ENCODE results near the gene NUP210. TPM values are rescaled to one million over a fixed set of nuclear protein-coding genes. Genes with fewer than 3 reads are reported as not detected.

Gene NUP210
- polyA plus RNA-seq, 1 of the 3 experiments (the other 2 are of a cell fraction): 1.8 TPM

GRCh38 chr3:13433912-13434311 is 13.8 kb upstream of the NUP210 start:
- no peaks in the 10 kb centered on the region for H3K9me2 ChIP-seq
- ChIA-PET CTCF (no interaction called here), POLR2A (interaction anchor here (1.3 kb wide), 1 partner anchor 14 kb away, joined by 3 read pairs; the partner anchor contains the start of gene NUP210)
- H4K20me1 ChIP-seq (ENCODE audit: insufficient read depth): no peaks in the 10 kb centered on the region
- TF ChIP-seq NRF1 (IDR thresholded peaks at IDR 0.05; ENCODE audit: low read depth, low read length) (no peak), SIN3A (IDR thresholded peaks at IDR 0.05; ENCODE audit: borderline replicate concordance, low read depth, low read length) (no peak), TAF1 (IDR thresholded peaks at IDR 0.05; ENCODE audit: borderline replicate concordance, low read depth, low read length) (no peak), SMC3 (IDR thresholded peaks at IDR 0.05; ENCODE audit: low read depth, low read length) (no peak), FOXJ3 (CRISPR knock-in tag; IDR thresholded peaks at IDR 0.05) (no peak), RFX5 (IDR thresholded peaks at IDR 0.05; ENCODE audit: low read length) (no peak), MEF2A (IDR thresholded peaks at IDR 0.05; ENCODE audit: borderline replicate concordance, low read depth) (no peak), MXI1 (IDR thresholded peaks at IDR 0.05; ENCODE audit: low read depth, low read length) (no peak), USF1 (IDR thresholded peaks at IDR 0.05; ENCODE audit: borderline replicate concordance, low read depth) (no peak), PBX3 (IDR thresholded peaks at IDR 0.05) (no peak)
- no peak overlapping the region for H3K4me3 ChIP-seq (ENCODE audit: low read depth in 2 of 2, low read length in 1 of 2)
- H3F3A ChIP-seq (replicated peaks; ENCODE audit: insufficient read depth): no peaks in the 10 kb centered on the region
- H3K9ac ChIP-seq: no peak overlapping the region
- no peak for DNase-seq
- H3K9me3 ChIP-seq: no peaks in the 10 kb centered on the region
- H2AFZ ChIP-seq (ENCODE audit: low read depth): no peak overlapping the region
- H3K27ac ChIP-seq (ENCODE audit: low read depth in 2 of 2, low read length in 1 of 2): no peak overlapping the region
- no peaks in the 10 kb centered on the region for H3K79me2 ChIP-seq (ENCODE audit: insufficient read depth)
- no peaks in the 10 kb centered on the region; the same call in 1 of the 2 replicates for H3K27me3 ChIP-seq (ENCODE audit: insufficient read depth)
- H3K36me3 ChIP-seq (replicated peaks in 1 of 2; ENCODE audit: control insufficient read depth in 1 of 2, insufficient read depth in 2 of 2, low read length in 1 of 2): no peaks in the 10 kb centered on the region
- no peaks in the 10 kb centered on the region for H3K4me1 ChIP-seq (ENCODE audit: control insufficient read depth in 1 of 2, insufficient read depth in 2 of 2, low read depth in 1 of 2, low read length in 1 of 2)
- whole genome bisulfite sequencing (ENCODE audit: low lambda C conversion rate): 72% methylated on average over 5 of the region's 5 CpGs
- no peak overlapping the region for H3K4me2 ChIP-seq

- Histone ChIP-seq H3F3A (replicated peaks; ENCODE audit: insufficient read depth) (no peaks in the 10 kb centered on the region), H3K9me2 (no peaks in the 10 kb centered on the region), H3K9ac (no peak overlapping the region), H4K20me1 (ENCODE audit: insufficient read depth) (no peaks in the 10 kb centered on the region), H3K36me3 (replicated peaks in 1 of 2; ENCODE audit: control insufficient read depth in 1 of 2, insufficient read depth in 2 of 2, low read length in 1 of 2) (no peaks in the 10 kb centered on the region), H2AFZ (ENCODE audit: low read depth) (no peak overlapping the region), H3K4me3 (ENCODE audit: low read depth in 2 of 2, low read length in 1 of 2) (no peak overlapping the region), H3K9me3 (no peaks in the 10 kb centered on the region), H3K27ac (ENCODE audit: low read depth in 2 of 2, low read length in 1 of 2) (no peak overlapping the region), H3K79me2 (ENCODE audit: insufficient read depth) (no peaks in the 10 kb centered on the region), H3K27me3 (ENCODE audit: insufficient read depth) (no peaks in the 10 kb centered on the region; the same call in 1 of the 2 replicates), H3K4me1 (ENCODE audit: control insufficient read depth in 1 of 2, insufficient read depth in 2 of 2, low read depth in 1 of 2, low read length in 1 of 2) (no peaks in the 10 kb centered on the region), H3K4me2 (no peak overlapping the region)
- no peak for DNase-seq
- WGBS (ENCODE audit: low lambda C conversion rate): 80% methylated on average over 1 of the region's 1 CpG
- TF ChIP-seq TEAD4 (IDR thresholded peaks at IDR 0.05; ENCODE audit: borderline replicate concordance, insufficient read depth) (no peak), FOXJ3 (CRISPR knock-in tag; IDR thresholded peaks at IDR 0.05) (no peak), FOXM1 (IDR thresholded peaks at IDR 0.05; ENCODE audit: low read depth) (no peak), MEF2A (IDR thresholded peaks at IDR 0.05; ENCODE audit: borderline replicate concordance, low read depth) (no peak), REST (IDR thresholded peaks at IDR 0.05; ENCODE audit: low read depth, low read length) (no peak), USF1 (IDR thresholded peaks at IDR 0.05; ENCODE audit: borderline replicate concordance, low read depth) (no peak), JUND (IDR thresholded peaks at IDR 0.05) (no peak), IRF3 (IDR thresholded peaks at IDR 0.05; ENCODE audit: low read depth, low read length) (no peak), YY1 (IDR thresholded peaks at IDR 0.05; ENCODE audit: low read depth) (no peak), MAX (IDR thresholded peaks at IDR 0.05; ENCODE audit: low read depth) (no peak), EP300 (IDR thresholded peaks at IDR 0.05; ENCODE audit: borderline replicate concordance in 1 of 2, low read depth in 1 of 2, low read length in 1 of 2) (no peak), SMC3 (IDR thresholded peaks at IDR 0.05; ENCODE audit: low read depth, low read length) (no peak), FOSL2 (IDR thresholded peaks at IDR 0.05; ENCODE audit: borderline replicate concordance, low read depth) (no peak)
- ChIA-PET CTCF (no interaction called here), POLR2A (no interaction called here)
Observed at GRCh38 chr3:13432093-13432492, 12.0 kb upstream of the NUP210 start.

Measured in SK-N-SH (cell line).